K562 (cell line): ENCODE measurements around the gene DGCR2. TPM values are rescaled to one million over a fixed set of nuclear protein-coding genes. Genes with fewer than 3 reads are reported as not detected.

Experiments used
- MGA ChIP-seq: fragments of 450-650 bp; IDR thresholded peaks from 2 replicates; pipeline ENCODE4 v1.6.1; 2016; ENCODE audit warnings: mild to moderate bottlenecking, moderate library complexity
- MTA1 ChIP-seq: fragments of 450-650 bp; IDR thresholded peaks from 2 replicates; pipeline ENCODE4 v1.6.1; 2017; ENCODE audit warnings: borderline replicate concordance
- PCBP2 ChIP-seq: fragments of 200-400 bp; formaldehyde crosslinking; IDR thresholded peaks from 2 replicates; pipeline ENCODE4 v1.6.1; 2018; ENCODE audit warnings: low read length, low read depth, mild to moderate bottlenecking, moderate library complexity; ENCODE audit not compliant: poor library complexity, severe bottlenecking
- POLR2H ChIP-seq: IDR thresholded peaks from 2 replicates; pipeline ENCODE4 v1.6.1; 2016; ENCODE audit warnings: missing genetic modification characterization, low read depth, mild to moderate bottlenecking, control low read depth, missing compliant biosample characterization, moderate library complexity
- polyA plus RNA-seq, 8 experiments: library from polyadenylated mRNA; depleted of rRNA in 4 of 8; stranded (reverse) in 5 of 8; unstranded in 3 of 8; fragments of >200 nt; fragmentation: Nextera tagmentation in 2 of 8; fragmentation: Illumina TruSeq in 1 of 8; extraction: Ambion mirVana in 2 of 8; extraction: Trizol in 1 of 8; gene quantifications; 2 replicates each; pipeline versions ENCODE4 v1.2.1 to v1.2.3, GENCODE V29; 2011 to 2014; ENCODE audit warnings: inconsistent platforms in 1 of 8, missing spikeins in 1 of 8
- total RNA-seq, 7 experiments: library from RNA; depleted of rRNA in 6 of 7; stranded (reverse); fragments of >200 nt in 6 of 7; fragmentation: Illumina TruSeq in 2 of 7; extraction: Trizol in 2 of 7; gene quantifications; 2 replicates each; pipeline versions ENCODE4 v1.2.1 to v1.2.3, GENCODE V29; 2011 to 2021; ENCODE audit warnings: low replicate concordance in 1 of 7

The DGCR2 gene
- total and polyA plus RNA-seq, 9 of the 15 experiments (the other 6 are each of a cell fraction or from before 2014, with no cell fraction given): 0.69 to 101 (median 56.4) TPM

GRCh38 chr22:19109198-19110063 lies 12.8 kb downstream of the DGCR2 start (continued):
- TF ChIP-seq MGA (no peak; the same call in 1 of the 2 replicates), POLR2H (tag) (no peak), PCBP2 (no peak), MTA1 (no peak)
